GM19328 (cell line): ENCODE results near the gene ALX4.

Experiments
- ATAC-seq: cut with Tn5 transposase; IDR thresholded peaks from one replicate; pipeline ENCODE4 v1.9.1; 2021; ENCODE audit warnings: mild to moderate bottlenecking, moderate library complexity; ENCODE audit not compliant: unreplicated experiment

The ALX4 gene

DNA sequence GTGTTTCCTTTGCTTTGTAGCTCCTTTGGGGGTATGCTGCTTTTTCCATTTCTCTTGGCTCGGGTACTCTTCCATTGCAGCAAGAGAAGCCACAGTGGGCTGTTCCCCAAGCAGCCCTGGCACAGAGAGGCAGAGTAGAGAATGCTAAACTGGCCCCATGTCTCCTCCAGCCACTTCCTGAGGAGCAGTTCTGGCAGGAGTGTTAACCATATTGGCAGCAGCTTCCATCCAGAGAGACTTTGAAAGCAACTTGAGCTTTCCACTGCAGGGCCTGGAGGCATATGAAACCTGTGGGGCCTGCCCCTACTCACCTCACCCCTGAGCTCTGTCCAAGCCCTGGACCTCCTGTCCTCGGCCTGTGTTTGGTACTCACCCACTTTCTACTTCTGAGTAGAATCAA is 61.8 kb downstream of the ALX4 start:
- ATAC-seq: no peak

DNA sequence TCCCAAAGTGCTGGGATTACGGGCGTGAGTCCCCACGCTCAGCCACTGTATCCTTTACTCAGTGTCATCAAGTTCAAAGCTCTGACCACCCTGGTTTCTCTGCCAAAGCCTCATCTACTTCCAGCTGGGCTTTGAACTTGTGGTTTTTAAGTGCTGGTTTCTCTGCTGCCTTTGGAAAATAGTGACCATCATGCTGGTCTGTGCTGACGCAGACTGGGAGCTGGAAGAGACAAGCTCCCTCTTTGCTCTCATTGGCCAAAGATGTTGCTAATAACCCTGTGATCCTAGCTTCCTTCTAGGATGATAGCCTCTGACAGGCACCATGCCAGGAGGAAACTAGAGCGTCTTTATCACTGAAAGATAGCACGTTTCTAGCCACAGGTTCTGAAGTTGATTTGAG is 62.4 kb downstream of the ALX4 start:
- ATAC-seq: no peak

DNA sequence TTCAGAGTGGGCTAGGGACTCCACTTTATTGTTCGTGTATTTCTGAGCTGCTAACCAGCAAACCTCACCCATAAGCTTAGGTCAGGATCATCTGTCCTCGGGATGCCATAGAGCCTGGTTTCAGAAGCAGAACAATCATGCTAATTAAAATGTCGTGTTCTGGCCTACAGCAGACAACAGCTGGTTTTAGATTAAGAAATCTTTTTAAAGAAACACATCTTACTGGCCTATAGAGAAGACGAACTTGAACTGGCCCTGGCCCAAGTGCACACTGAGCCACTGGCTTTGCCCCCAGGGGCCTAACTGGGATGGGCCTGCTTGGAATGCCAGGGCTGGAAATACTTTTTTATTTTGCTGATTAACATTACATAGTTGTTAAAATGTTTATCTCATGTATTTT is 63.2 kb downstream of the ALX4 start:
- no peak for ATAC-seq

DNA sequence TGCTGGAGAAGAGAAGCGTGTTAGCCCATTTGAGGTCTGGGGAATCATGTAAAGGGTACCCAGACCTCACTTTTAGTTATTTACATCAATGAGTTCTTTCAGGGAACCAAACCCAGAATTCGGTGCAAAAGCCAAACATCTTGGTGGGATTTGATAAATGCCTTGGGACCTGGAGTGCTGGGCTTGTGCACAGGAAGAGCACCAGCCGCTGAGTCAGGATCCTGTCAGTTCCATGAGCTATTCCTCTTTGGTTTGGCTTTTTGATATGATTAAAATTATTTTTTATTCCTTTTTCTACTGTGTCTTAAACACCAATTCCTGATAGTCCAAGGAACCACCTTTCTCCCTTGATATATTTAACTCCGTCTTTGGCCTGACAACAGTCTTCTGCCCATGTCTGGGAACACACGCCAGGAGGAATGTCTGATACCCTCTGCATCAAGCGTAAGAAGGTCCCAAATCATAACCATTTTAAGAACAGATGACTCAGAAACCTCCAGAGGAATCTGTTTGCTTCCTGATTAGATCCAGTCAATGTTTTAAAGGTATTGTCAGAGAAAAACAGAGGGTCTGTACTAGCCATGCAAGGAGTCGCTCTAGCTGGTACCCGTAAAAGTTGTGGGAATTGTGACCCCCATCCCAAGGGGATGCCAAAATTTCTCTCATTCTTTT is 65.2 kb downstream of the ALX4 start:
- ATAC-seq: no peak

DNA sequence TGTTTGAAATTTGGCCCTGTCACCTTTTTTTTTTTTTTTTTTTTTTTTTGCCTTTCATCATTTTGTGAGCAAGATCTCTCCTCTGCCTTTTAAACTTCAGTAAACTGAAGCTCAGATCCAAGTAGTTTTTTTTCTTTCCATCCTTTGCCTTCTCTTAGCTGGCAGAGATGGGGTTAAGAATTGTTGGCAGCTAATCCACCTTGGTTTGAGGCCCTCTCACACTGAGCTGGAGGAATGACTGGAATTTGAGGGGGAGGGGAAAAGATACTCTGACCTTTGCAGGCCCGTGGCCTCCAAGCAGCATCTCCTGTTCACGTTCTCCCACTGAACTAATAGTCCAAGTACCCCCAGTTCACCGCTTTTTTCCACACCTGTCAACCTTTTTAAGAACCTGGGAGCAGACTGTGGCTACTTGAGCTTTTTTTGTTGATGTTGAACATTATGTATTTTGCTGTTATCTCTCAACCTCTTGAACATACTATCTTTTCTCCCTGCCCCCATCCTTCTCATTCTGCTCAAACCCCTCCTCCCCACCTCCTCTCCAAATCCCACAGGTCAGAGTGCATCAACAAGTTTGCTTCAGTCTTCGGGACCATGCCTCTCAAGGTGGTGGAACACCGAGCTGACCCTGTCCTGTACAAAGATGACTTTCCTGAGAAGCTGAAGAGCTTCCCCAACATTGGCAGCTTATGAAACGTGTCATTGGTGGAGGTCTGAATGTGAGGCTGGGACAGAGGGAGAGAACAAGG is 66.2 kb downstream of the ALX4 start:
- ATAC-seq: no peak

DNA sequence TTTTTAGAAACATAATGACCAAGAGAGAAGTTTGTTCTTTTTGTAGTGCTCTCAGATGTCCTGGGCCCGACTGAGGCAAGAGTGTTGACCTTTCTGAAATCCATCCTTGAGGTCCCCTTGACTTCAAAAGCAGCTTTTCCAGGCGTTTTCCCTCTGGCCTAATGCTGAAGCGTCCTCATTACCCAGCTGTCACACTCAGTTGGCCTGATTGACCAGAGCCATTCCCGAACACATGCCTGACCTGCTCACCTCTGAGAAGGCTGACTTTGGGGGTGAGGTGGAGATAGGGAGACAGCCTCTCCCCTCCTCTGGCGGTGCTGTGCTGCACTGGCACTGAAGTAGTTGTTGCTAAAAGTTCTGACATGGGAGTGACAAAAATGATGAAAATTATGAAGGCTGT is 66.9 kb downstream of the ALX4 start:
- ATAC-seq: no peak

DNA sequence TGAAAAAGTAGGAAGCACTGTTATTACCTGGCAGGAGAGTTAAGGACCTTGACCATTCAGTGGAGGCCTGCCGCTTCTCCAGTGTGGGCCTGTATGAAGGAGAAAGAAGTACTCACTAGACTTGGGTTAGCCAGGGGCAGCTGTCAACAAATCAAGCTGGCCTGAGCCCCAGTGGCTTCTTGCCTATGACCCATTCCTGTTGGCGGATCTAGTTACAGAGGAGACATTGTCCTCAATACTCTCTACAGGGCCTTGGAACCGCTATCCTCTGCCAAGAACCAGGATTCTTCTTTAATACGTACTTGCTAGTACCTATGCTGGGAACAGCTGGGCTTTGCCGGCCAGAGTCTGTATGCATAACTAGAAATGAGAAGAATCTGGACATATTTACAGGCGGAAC is 68.1 kb downstream of the ALX4 start:
- no peak for ATAC-seq

DNA sequence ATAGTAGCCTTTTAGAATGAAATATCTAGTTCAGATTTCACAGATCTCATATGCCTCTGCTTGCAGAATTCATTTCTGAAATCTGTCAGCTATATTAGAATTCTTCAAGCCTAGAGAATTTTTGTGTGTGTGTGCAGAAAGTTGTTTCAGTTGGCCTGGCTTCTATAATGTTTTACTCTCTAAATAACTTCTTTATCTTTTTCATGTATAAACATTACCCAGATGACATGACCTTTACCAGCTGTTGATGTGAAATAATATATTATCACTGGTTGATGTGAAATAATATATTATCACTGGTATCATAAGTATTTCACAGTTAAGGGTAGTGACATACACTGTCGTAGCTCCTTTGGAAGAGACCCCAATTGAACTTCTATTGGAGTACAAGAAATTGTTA is 72.8 kb downstream of the ALX4 start:
- ATAC-seq: no peak

DNA sequence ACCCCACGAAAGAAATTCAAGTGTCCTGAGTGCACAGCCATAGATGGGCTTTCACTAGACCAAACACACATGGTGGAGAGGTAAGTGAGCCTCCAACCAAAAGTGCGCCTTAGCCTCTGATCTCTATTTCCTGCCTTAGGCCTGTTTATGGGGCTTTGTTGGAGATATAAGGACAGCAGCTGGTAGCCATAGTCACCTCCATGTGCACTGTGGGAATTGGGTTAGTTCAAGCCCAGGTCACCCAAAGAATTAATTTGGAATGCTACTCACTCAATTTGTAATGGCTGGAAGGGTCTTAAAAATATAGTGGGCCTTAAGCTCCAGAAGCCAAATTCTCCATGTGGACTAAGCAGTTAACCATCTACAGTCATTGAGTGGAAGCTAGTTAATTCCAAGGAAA is 73.6 kb downstream of the ALX4 start:
- ATAC-seq: no peak

DNA sequence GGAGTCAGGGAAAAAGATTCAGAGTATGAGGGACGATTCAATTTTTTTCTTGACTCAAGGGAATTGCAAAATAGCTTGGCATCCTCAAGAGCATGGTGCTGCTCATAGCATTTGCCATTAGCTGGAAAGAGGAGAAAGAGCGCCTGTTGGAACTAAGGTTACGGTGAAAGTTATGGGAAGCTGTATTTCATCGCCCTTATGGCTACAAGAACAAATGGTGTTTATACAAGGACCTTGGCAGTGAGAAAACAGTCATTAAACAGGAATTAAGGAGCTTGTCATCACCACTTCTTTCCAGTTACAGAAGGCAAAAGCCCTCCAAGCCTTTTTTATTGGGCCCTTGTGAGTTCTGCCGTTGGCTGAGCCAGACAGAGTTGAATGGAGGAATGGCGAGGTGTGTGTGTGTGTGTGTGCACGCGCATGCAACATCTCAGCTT is 74.2 kb downstream of the ALX4 start:
- no peak for ATAC-seq

DNA sequence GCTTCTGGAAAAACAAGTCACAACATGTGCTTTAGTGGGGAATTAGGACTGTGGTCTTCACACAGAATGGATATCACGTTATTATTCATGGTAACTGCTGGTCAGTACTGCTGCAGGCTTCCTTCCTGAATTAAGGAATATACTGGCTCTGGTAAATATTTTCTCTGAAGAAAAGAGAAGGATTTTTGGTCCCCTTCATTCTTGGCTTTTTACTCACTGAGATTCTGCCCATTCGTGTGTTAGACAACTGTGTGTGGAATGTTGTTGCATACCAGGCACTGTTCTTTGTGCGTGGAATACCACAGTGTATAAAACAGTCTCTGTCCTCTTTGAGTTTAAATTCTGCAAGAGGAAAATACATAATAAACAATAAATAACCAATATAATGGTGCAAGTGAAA is 80.3 kb downstream of the ALX4 start:
- ATAC-seq: no peak

DNA sequence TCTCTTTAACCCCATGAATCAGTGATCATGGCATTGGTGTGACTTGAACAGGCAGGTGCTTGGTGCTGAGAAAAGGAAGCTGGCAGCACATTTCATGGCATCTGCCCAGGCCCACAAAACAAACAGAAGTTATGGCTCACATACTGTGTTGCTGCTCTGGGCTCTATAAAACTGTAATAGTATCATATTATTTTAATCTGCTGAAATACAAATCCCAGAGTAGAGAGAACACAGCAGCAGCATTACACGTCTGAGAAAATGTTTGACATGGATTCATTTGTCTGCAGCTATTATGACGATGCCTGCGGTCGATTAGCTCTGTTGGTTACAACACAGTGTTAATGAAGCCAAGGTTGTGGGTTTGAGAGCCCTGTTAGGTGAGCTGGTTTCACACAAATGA is 80.8 kb downstream of the ALX4 start:
- no peak for ATAC-seq

DNA sequence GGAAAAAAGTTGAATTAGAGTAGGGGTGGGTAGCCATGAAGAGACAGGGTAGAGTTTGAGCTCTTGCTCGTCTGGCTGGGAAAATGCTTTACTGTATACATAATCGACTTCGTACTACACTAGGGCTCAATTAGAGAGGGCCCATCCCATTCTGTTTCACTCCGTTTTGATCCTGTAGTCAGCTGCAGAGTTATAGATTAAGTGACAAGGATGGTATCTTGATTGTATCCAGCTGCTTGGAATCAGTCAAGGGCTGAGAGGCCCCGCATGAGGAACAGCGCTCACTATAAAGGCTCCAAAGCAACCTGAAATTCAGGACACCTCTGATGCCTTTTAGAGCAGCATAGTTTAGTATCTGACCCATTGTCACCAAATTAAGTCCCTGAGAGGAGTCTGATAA is 81.6 kb downstream of the ALX4 start:
- ATAC-seq: no peak

DNA sequence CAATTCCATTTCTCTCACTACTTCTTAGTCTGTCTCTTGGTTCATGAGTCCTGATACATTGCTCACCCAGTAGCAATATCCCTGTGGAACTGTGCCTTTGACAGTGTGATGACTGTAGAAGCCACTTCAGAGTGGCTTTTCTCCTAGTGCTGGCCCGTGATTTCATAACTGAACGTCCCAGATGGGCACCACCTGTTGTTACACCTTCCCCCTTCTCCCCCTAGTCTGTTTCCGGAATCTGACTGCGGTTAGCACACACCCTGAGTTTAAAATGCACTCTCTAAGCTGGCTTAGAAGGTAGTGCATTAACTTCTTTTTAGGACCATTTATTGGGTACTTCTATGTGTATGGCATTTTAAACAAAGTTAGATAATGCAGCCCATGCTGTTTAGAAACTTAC is 83.0 kb downstream of the ALX4 start:
- ATAC-seq: no peak

DNA sequence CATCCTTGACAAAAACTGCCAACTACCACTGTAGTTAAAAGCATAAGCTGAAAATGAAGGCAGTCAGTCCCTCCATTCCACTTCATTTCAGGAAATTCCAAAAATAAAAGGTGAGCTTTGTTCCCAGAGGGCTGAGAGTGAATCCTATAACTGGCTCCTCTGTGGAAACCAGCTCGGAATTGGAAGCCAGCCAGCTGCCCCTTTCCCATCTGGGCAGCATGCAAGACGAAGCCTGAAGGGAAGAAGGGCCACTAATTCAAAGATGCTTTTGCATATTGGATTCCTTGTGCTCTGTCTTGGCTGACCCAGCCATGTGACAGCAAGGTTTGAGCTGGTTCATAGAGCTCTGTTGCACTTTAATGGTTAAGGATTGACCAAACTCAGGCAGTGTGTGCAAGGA is 83.4 kb downstream of the ALX4 start:
- ATAC-seq: no peak

DNA sequence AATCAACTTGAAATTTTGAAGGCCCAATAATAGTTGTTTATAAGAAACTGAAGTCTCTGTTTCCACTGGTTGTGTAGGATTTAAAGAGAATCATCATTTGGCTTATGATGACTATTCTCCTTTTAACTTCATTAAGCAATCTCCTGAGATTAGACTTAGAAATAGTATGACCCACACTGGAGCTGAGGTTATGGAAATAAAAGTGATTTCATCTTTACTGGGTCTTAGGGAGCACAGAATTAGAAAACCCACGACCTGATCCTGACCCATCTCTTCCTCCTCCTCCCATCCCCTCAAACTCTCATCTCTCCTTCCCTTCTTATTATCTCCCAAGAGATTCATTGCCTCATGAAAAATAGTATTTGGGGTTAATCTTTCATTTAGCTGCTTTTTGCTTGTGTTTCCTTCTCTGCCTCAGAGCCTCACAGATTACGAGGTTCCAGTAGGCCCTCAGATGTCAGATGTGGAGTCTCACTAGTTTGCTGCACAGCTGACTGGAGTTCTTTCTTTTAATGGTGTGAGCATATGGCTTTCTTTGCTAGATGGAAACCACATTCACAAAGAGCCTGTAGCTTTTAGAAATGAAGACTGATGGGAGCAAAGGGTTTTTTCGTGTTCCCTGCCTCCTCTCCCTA is 85.0 kb downstream of the ALX4 start:
- ATAC-seq: no peak

DNA sequence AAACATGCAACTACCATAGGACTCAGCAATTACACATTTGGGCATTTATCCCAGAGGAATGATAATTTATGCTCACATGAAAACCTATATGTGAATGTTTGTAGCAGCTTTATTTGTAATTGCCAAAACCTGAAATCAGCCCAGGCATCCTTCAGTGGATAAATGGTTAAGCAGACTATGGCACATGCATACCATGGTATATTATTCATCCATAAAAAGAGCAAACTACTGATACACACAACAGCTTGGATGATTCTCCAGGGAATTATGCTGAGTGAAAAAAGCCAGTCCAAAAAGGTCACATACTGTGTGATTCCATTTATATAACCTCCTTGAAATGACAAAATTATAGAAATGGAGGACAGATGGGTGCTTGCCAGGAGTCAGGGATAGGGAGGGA is 86.7 kb downstream of the ALX4 start:
- no peak for ATAC-seq

DNA sequence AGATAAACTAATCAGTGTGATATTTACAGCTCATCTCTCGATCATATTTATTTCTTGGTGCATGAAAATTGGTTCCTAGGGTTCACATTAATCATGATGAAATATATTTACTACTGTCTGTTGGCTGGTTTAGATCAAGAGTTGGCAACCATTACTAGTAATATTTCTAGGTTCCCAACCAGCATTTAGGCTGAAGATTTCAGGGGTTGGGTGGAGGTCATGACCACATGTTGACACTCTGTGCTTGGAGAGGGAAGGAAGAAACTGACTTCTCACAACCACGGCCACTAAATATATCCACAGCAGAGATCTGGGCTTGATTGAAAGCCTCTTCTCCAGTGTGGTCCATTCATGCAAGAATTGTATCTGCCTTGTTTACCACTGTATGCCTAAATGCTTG is 87.9 kb downstream of the ALX4 start:
- no peak for ATAC-seq

DNA sequence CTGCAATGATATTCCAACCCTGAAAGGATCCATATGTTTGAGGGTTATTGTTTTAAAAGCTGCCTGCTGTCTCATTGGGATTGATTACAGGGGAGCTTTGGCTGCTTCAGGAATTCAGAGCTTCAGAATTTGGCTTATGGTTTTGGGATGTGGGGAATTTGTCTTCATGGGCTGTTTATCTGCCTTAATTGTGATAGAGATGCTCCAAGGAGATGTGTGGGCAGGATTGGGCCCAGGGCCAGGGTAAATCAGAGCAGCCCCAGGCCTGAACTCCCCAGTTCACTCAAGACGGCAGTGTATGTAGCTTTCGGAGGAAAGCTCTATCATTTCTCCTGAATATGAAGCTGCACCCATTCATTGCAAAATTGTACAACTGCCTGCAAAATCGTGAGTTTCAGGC is 88.5 kb downstream of the ALX4 start:
- no peak for ATAC-seq

DNA sequence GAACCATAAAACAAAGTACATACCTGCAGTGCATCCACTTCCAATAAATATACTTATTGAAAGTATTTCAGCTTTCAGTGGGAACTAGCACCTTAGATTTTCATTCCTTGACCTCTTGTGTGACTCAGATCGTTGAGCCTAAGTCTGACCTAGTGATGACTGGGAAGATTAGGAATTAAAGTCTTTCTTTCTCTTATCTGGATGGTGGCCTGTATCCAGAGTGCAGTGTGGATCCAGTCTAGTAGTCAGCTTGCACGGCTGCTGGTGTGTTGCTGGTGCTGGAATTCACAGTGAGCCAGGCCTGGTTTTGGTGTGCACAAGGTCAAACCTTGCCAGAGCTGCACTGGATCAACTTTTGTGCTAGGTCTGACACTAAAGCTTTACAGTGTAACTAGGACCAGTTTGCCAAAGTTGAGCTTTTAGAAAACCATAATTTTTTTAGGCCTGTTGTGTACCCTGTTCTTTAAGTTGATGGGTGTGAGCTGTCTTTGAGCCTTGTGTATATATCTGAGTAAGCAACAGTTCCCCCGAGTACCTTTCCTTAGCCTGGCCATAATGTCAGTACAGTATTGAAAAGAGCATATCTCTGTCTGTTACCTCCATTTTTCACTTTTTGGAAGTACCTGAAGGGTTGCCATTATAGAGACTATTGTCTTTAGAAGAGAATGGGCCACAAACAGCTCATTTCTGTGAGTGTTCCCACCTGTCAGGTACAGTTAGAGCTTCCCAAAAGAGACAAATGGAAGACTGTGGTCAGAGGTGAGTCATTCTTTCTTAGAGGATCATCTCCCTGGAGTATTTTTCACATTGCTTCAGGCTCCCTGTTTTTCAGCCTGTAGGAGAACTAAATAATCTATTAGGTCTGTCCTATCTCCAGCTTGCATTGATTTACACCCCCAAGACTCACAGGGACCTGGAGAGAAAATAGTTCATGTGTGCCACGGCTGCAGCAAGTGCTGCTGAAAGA is 89.8 kb downstream of the ALX4 start:
- no peak for ATAC-seq

DNA sequence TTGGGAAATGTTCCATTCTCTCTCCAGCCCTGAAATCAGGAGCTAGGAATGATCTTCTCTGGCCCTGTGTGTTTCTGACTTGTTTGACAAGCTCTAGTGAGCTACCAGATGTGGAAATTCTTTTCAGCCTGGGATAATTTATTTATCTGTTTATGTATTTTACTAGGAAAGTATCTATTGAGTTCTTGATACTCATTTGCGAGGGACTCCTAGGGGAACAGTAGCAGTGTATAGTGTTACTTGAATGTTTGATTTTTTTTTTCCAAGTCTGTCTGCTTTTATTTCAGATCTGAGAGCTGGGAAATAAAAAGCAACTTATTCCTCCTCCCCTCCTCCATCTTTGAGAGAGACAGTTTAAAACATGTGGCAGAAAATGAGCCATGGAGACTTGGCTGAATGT is 92.5 kb downstream of the ALX4 start:
- no peak for ATAC-seq
